ENCODE measurements around the gene SSH2. TPM values are rescaled to one million over a fixed set of nuclear protein-coding genes. Genes with fewer than 3 reads are reported as not detected.

SSH2 gene
- total and polyA plus RNA-seq, 9 of the 15 experiments (the other 6 are each of a cell fraction or from before 2014, with no cell fraction given) = 3.9 to 16.1 (median 10.2) TPM

DNA sequence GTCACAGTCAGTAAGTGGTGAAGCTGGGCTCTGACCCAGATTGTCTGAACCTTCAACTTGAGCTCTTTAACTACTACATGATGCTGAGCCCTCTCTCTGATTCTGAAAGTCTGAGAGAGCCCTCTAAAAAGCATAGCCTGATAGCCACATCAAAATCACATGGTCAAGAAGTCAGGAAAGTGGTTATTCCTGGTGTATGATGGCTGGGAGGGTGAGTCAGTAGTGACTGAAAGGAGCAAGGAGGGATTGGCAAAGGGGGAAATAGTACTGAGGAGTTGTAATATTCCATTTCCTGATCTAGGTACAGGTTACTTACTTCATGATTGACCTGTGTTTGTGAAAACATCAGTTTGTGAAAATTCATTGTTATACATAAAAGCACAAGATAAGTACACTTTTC lies 89.1 kb downstream of the SSH2 start:
- Histone ChIP-seq H3K27me3 (ENCODE audit: control insufficient read depth in 2 of 2, insufficient read depth in 2 of 2, low read length in 2 of 2) (no peaks in the 10 kb centered on the region), H3K4me3 (no peak overlapping the region), H3K4me1 (replicated peaks in 1 of 2; ENCODE audit: control insufficient read depth in 2 of 2, insufficient read depth in 2 of 2, low read length in 2 of 2) (peaks cover 7 to 15% of the 10 kb centered on the region in 2 experiments; a peak in 3 of 5 replicates), H3K4me2 (ENCODE audit: insufficient read depth, low read length) (no peak overlapping the region), H3K9me1 (ENCODE audit: control insufficient read depth, insufficient read depth, low read length) (no peaks in the 10 kb centered on the region), H3K36me3 (ENCODE audit: control insufficient read depth, insufficient read depth, low read length) (no peaks in the 10 kb centered on the region), H3K79me2 (ENCODE audit: control insufficient read depth, insufficient read depth, low read length) (no peaks in the 10 kb centered on the region), H3K9me3 (replicated peaks; ENCODE audit: control insufficient read depth, insufficient read depth, low read depth, low read length) (no peaks in the 10 kb centered on the region), H3K9ac (ENCODE audit: insufficient read depth in 1 of 2, low read depth in 2 of 2, low read length in 2 of 2) (no peak overlapping the region), H3K27ac (ENCODE audit: extremely low read depth, low read depth, low read length) (no peak overlapping the region), H4K20me1 (replicated peaks; ENCODE audit: control insufficient read depth, insufficient read depth, low read length) (no peaks in the 10 kb centered on the region), H2AFZ (ENCODE audit: low read depth, low read length) (no peak overlapping the region)
- no TSS peak for BruUV-seq (replicated peaks)
- POLR2A ChIA-PET = interaction anchor here (0.5 kb wide), 1 partner anchor 202 kb away, joined by 3 read pairs; no protein-coding TSS in a partner anchor
- ATAC-seq (no peak), DNase-seq (ENCODE audit: extremely low read depth in 1 of 4, low spot score in 3 of 4) (no peak), FAIRE-seq (no peak)
- CTCF ChIA-PET (ENCODE audit: low intra/inter-chr PET ratio) = no interaction called here
- in situ Hi-C loops (cut with MboI) (no loop called here), intact Hi-C loops (cut with micrococcal nuclease) (no loop called here)
- TF ChIP-seq ZBTB17 (CRISPR knock-in tag; IDR thresholded peaks at IDR 0.05) (no peak), ILF3 (IDR thresholded peaks at IDR 0.05; ENCODE audit: borderline replicate concordance) (no peak), MTA1 (IDR thresholded peaks at IDR 0.05; ENCODE audit: borderline replicate concordance) (no peak), ZNF583 (CRISPR knock-in tag; IDR thresholded peaks at IDR 0.05) (no peak)
- TF ChIP-seq, protein P1, sequence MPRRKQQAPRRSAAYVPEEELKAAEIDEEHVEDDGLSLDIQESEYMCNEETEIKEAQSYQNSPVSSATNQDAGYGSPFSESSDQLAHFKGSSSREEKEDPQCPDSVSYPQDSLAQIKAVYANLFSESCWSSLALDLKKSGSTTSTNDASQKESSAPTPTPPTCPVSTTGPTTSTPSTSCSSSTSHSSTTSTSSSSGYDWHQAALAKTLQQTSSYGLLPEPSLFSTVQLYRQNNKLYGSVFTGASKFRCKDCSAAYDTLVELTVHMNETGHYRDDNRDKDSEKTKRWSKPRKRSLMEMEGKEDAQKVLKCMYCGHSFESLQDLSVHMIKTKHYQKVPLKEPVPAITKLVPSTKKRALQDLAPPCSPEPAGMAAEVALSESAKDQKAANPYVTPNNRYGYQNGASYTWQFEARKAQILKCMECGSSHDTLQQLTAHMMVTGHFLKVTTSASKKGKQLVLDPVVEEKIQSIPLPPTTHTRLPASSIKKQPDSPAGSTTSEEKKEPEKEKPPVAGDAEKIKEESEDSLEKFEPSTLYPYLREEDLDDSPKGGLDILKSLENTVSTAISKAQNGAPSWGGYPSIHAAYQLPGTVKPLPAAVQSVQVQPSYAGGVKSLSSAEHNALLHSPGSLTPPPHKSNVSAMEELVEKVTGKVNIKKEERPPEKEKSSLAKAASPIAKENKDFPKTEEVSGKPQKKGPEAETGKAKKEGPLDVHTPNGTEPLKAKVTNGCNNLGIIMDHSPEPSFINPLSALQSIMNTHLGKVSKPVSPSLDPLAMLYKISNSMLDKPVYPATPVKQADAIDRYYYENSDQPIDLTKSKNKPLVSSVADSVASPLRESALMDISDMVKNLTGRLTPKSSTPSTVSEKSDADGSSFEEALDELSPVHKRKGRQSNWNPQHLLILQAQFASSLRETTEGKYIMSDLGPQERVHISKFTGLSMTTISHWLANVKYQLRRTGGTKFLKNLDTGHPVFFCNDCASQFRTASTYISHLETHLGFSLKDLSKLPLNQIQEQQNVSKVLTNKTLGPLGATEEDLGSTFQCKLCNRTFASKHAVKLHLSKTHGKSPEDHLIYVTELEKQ (CRISPR knock-in tag; IDR thresholded peaks at IDR 0.05) = no peak
- TF ChIP-seq, protein P2, sequence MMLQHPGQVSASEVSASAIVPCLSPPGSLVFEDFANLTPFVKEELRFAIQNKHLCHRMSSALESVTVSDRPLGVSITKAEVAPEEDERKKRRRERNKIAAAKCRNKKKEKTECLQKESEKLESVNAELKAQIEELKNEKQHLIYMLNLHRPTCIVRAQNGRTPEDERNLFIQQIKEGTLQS (IDR thresholded peaks at IDR 0.05) = no peak
- TF ChIP-seq, protein P2 (CRISPR knock-in tag; conservative IDR thresholded peaks at IDR 0.05) = no peak
- TF ChIP-seq, protein P3, sequence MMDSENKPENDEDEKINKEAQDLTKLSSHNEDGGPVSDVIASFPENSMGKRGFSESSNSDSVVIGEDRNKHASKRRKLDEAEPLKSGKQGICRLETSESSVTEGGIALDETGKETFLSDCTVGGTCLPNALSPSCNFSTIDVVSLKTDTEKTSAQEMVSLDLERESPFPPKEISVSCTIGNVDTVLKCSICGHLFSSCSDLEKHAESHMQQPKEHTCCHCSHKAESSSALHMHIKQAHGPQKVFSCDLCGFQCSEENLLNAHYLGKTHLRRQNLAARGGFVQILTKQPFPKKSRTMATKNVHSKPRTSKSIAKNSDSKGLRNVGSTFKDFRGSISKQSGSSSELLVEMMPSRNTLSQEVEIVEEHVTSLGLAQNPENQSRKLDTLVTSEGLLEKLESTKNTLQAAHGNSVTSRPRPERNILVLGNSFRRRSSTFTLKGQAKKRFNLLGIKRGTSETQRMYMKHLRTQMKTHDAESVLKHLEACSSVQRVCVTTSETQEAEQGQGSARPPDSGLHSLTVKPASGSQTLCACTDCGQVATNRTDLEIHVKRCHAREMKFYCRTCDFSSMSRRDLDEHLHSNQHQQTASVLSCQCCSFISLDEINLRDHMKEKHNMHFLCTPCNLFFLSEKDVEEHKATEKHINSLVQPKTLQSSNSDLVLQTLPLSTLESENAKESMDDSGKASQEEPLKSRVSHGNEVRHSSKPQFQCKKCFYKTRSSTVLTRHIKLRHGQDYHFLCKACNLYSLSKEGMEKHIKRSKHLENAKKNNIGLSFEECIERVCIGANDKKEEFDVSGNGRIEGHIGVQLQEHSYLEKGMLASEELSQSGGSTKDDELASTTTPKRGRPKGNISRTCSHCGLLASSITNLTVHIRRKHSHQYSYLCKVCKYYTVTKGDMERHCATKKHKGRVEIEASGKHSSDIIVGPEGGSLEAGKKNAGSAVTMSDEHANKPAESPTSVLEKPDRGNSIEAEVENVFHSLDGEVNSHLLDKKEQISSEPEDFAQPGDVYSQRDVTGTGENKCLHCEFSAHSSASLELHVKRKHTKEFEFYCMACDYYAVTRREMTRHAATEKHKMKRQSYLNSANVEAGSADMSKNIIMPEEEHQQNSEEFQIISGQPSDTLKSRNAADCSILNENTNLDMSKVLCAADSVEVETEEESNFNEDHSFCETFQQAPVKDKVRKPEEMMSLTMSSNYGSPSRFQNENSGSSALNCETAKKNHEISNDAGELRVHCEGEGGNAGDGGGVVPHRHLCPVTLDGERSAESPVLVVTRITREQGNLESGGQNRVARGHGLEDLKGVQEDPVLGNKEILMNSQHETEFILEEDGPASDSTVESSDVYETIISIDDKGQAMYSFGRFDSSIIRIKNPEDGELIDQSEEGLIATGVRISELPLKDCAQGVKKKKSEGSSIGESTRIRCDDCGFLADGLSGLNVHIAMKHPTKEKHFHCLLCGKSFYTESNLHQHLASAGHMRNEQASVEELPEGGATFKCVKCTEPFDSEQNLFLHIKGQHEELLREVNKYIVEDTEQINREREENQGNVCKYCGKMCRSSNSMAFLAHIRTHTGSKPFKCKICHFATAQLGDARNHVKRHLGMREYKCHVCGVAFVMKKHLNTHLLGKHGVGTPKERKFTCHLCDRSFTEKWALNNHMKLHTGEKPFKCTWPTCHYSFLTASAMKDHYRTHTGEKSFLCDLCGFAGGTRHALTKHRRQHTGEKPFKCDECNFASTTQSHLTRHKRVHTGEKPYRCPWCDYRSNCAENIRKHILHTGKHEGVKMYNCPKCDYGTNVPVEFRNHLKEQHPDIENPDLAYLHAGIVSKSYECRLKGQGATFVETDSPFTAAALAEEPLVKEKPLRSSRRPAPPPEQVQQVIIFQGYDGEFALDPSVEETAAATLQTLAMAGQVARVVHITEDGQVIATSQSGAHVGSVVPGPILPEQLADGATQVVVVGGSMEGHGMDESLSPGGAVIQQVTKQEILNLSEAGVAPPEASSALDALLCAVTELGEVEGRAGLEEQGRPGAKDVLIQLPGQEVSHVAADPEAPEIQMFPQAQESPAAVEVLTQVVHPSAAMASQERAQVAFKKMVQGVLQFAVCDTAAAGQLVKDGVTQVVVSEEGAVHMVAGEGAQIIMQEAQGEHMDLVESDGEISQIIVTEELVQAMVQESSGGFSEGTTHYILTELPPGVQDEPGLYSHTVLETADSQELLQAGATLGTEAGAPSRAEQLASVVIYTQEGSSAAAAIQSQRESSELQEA (IDR thresholded peaks at IDR 0.05; ENCODE audit: low read depth) = no peak
